ENCODE measurements around the gene VPS13D. TPM values are rescaled to one million over a fixed set of nuclear protein-coding genes. Genes with fewer than 3 reads are reported as not detected.

VPS13D gene
- total RNA-seq, 1 experiment from 2014 or later: 33.1 TPM

GRCh38 chr1:12547586-12548225, 317.9 kb downstream of the VPS13D start:
- Histone ChIP-seq H3K27ac (ENCODE audit: low read length) (peak overlapping the region; percentile 71), H3K36me3 (ENCODE audit: control insufficient read depth, insufficient read depth, low read length) (no peaks in the 10 kb centered on the region), H3K27me3 (ENCODE audit: control insufficient read depth, insufficient read depth, low read length) (no peaks in the 10 kb centered on the region), H3K9me3 (ENCODE audit: control insufficient read depth, insufficient read depth, low read depth, low read length) (no peaks in the 10 kb centered on the region), H3K4me3 (ENCODE audit: low read depth in 2 of 2, low read length in 2 of 2) (no peak overlapping the region), H3K4me1 (ENCODE audit: control insufficient read depth, insufficient read depth, low read length) (peaks cover 44% of the 10 kb centered on the region)
- no peak for ATAC-seq
- POLR2A ChIA-PET: no interaction called here
- intact Hi-C loops (cut with micrococcal nuclease; ENCODE audit: unreplicated experiment): no loop called here
- in situ Hi-C loops (cut with HindIII; ENCODE audit: low pct_unique_long_range_greater_than_20kb, low sequenced_read_pairs): no loop called here
- no peak for DNase-seq (ENCODE audit: low read depth, low spot score)
- BruUV-seq (replicated peaks): no TSS peak
- TF ChIP-seq REST (IDR thresholded peaks at IDR 0.05; ENCODE audit: insufficient read depth in 1 of 2, low read depth in 2 of 2, low read length in 1 of 2) (no peak), CTCF (IDR thresholded peaks at IDR 0.05) (no peak)
- CTCF ChIA-PET: no interaction called here

- POLR2A ChIA-PET: interaction anchor here (0.6 kb wide), 1 partner anchor 69 kb away, joined by 7 read pairs; the partner anchor contains the start of gene DHRS3
- in situ Hi-C loops (cut with HindIII; ENCODE audit: low pct_unique_long_range_greater_than_20kb, low sequenced_read_pairs): no loop called here
- no TSS peak for BruUV-seq (replicated peaks)
- Histone ChIP-seq H3K4me1 (ENCODE audit: control insufficient read depth, insufficient read depth, low read length) (peaks cover 51% of the 10 kb centered on the region), H3K9me3 (ENCODE audit: control insufficient read depth, insufficient read depth, low read depth, low read length) (no peaks in the 10 kb centered on the region), H3K4me3 (ENCODE audit: low read depth in 2 of 2, low read length in 2 of 2) (no peak overlapping the region), H3K27ac (ENCODE audit: low read length) (peak overlapping the region; percentile 71), H3K36me3 (ENCODE audit: control insufficient read depth, insufficient read depth, low read length) (no peaks in the 10 kb centered on the region), H3K27me3 (ENCODE audit: control insufficient read depth, insufficient read depth, low read length) (no peaks in the 10 kb centered on the region)
- intact Hi-C loops (cut with micrococcal nuclease; ENCODE audit: unreplicated experiment): no loop called here
- no peak for TF ChIP-seq CTCF (IDR thresholded peaks at IDR 0.05)
- no peak for TF ChIP-seq TCF7L2 (IDR thresholded peaks at IDR 0.05; ENCODE audit: low read depth, low read length)
- TF ChIP-seq SIN3A (IDR thresholded peaks at IDR 0.05; ENCODE audit: borderline replicate concordance, insufficient read depth, low read depth, low read length): no peak
- no peak for TF ChIP-seq POLR2AphosphoS5 (IDR thresholded peaks at IDR 0.05; ENCODE audit: low read depth, low read length)
- no peak for TF ChIP-seq REST (IDR thresholded peaks at IDR 0.05; ENCODE audit: insufficient read depth in 1 of 2, low read depth in 2 of 2, low read length in 1 of 2)
- DNase-seq (ENCODE audit: low read depth, low spot score) (no peak), ATAC-seq (no peak)
- CTCF ChIA-PET: interaction anchor here (0.5 to 0.6 kb wide), 2 partner anchors 12 to 167 kb away, joined by 3 read pairs; no protein-coding TSS in a partner anchor
These were observed 318.6 kb downstream of the VPS13D start for GRCh38 chr1:12548279-12548972.

Measured in Panc1 (cell line).